SK-N-SH (cell line): ENCODE results near the gene CRTC3. TPM values are rescaled to one million over a fixed set of nuclear protein-coding genes. Genes with fewer than 3 reads are reported as not detected.

Source experiments
- CTCF ChIA-PET: fragments of 300-600, 350-600 bp; formaldehyde crosslinking; extraction: SDS; loops from one replicate; lab custom pipeline; 2021; lab: Yijun Ruan, JAX
- POLR2A ChIA-PET: fragments of 350-600 bp; sonication (Branson Sonifier 250); formaldehyde crosslinking; extraction: SDS; loops from one replicate; lab custom pipeline; 2020; ENCODE audit warnings: antibody characterized with exemption, inconsistent platforms; lab: Yijun Ruan, JAX
- DNase-seq: peaks from one replicate; pipeline ENCODE4 v3.0.0; 2012
- H2AFZ ChIP-seq: fragments of 200-600 bp; sonication (generic); 2 replicates; pipeline ENCODE4 v1.8.1; 2016; ENCODE audit warnings: antibody characterized with exemption, mild to moderate bottlenecking, low read depth
- H3F3A ChIP-seq: fragments of 200-600 bp; sonication (generic); replicated peaks from 2 replicates; pipeline ENCODE3; 2016; ENCODE audit warnings: antibody characterized with exemption, mild to moderate bottlenecking; ENCODE audit not compliant: insufficient read depth
- H3K27ac ChIP-seq, 2 experiments: fragments of 200-500 bp in 1 of 2; fragments of 200-600 bp in 1 of 2; sonication (Bioruptor generic) in 1 of 2; sonication (generic), shearing (Covaris generic) in 1 of 2; 2 replicates each; pipeline versions ENCODE4 v1.5.1 to v1.6.1; 2014 to 2016; ENCODE audit warnings: low read depth in 2 of 2, inconsistent platforms in 1 of 2, low read length in 1 of 2, mild to moderate bottlenecking in 1 of 2, mixed read lengths in 1 of 2
- H3K27me3 ChIP-seq: fragments of 200-600 bp; sonication (generic), shearing (Covaris generic); 2 replicates; pipeline ENCODE4 v1.6.1; 2016; ENCODE audit warnings: mixed run types; ENCODE audit not compliant: insufficient read depth
- H3K36me3 ChIP-seq, 2 experiments: fragments of 200-500 bp in 1 of 2; fragments of 200-600 bp in 1 of 2; sonication (Bioruptor generic) in 1 of 2; sonication (generic) in 1 of 2; replicated peaks in 1 of 2; 2 replicates each; pipeline versions ENCODE3 to v1.5.1; 2014 to 2016; ENCODE audit warnings: low read length in 1 of 2, mild to moderate bottlenecking in 1 of 2; ENCODE audit not compliant: insufficient read depth in 2 of 2, control insufficient read depth in 1 of 2
- H3K4me1 ChIP-seq, 2 experiments: fragments of 200-500 bp in 1 of 2; fragments of 200-600 bp in 1 of 2; sonication (Bioruptor generic) in 1 of 2; sonication (generic), shearing (Covaris generic) in 1 of 2; 2 replicates each; pipeline versions ENCODE4 v1.5.1 to v1.6.1; 2014 to 2016; ENCODE audit warnings: low read depth in 1 of 2, low read length in 1 of 2, mixed run types in 1 of 2; ENCODE audit not compliant: insufficient read depth in 2 of 2, control insufficient read depth in 1 of 2
- H3K4me2 ChIP-seq: fragments of 200-600 bp; sonication (generic), shearing (Covaris generic); 2 replicates; pipeline ENCODE4 v1.6.1; 2017; ENCODE audit warnings: mixed run types
- H3K4me3 ChIP-seq, 2 experiments: fragments of 200-500 bp in 1 of 2; fragments of 200-600 bp in 1 of 2; sonication (Bioruptor generic) in 1 of 2; sonication (generic), shearing (Covaris generic) in 1 of 2; 2 replicates each; pipeline versions ENCODE4 v1.5.1 to v1.8.1; 2014 to 2016; ENCODE audit warnings: low read depth in 2 of 2, inconsistent platforms in 1 of 2, low read length in 1 of 2, mild to moderate bottlenecking in 1 of 2, mixed read lengths in 1 of 2, moderate library complexity in 1 of 2
- H3K79me2 ChIP-seq: fragments of 200-600 bp; sonication (generic); 2 replicates; pipeline ENCODE4 v1.8.1; 2017; ENCODE audit warnings: mild to moderate bottlenecking; ENCODE audit not compliant: insufficient read depth
- H3K9ac ChIP-seq: fragments of 200-600 bp; sonication (generic); 2 replicates; pipeline ENCODE4 v1.6.1; 2017; ENCODE audit warnings: mixed run types
- H3K9me2 ChIP-seq: fragments of 200-600 bp; sonication (generic); 2 replicates; pipeline ENCODE4 v1.6.1; 2017; ENCODE audit warnings: mixed run types
- H3K9me3 ChIP-seq: fragments of 200-600 bp; sonication (generic); 2 replicates; pipeline ENCODE4 v1.6.1; 2017; ENCODE audit warnings: mixed run types, mild to moderate bottlenecking, moderate library complexity
- H4K20me1 ChIP-seq: fragments of 200-600 bp; sonication (generic); 2 replicates; pipeline ENCODE4 v1.6.1; 2017; ENCODE audit warnings: mild to moderate bottlenecking, mixed run types; ENCODE audit not compliant: insufficient read depth
- CHD2 ChIP-seq: fragments of 150-350 bp; IDR thresholded peaks from 2 replicates; pipeline ENCODE4 v1.6.1; 2018; ENCODE audit warnings: low read length; ENCODE audit not compliant: partially characterized antibody
- EP300 ChIP-seq, 2 experiments: IDR thresholded peaks; 2 replicates each; pipeline versions ENCODE4 v1.4.0 to v1.6.1; 2012; ENCODE audit warnings: borderline replicate concordance in 1 of 2, low read depth in 1 of 2, low read length in 1 of 2
- EZH2phosphoT487 ChIP-seq: fragments of 200-600 bp; sonication (generic); IDR thresholded peaks from 2 replicates; pipeline ENCODE4 v1.6.1; 2017; ENCODE audit warnings: low read depth, mixed run types, mild to moderate bottlenecking, antibody characterized with exemption, moderate library complexity, borderline replicate concordance
- GABPA ChIP-seq: IDR thresholded peaks from 2 replicates; pipeline ENCODE4 v1.4.0; 2012; ENCODE audit warnings: low read depth, mild to moderate bottlenecking
- GATA2 ChIP-seq: sonication (generic); formaldehyde crosslinking; IDR thresholded peaks from 2 replicates; pipeline ENCODE4 v1.5.0; 2020; ENCODE audit warnings: mild to moderate bottlenecking, missing genetic modification reagents
- MAX ChIP-seq: IDR thresholded peaks from 2 replicates; pipeline ENCODE4 v1.4.0; 2012; ENCODE audit warnings: low read depth
- MEF2A ChIP-seq: IDR thresholded peaks from 2 replicates; pipeline ENCODE4 v1.4.0; 2012; ENCODE audit warnings: low read depth, borderline replicate concordance
- NRF1 ChIP-seq: IDR thresholded peaks from 2 replicates; pipeline ENCODE4 v1.6.1; 2012; ENCODE audit warnings: low read depth, mild to moderate bottlenecking, low read length
- SIN3A ChIP-seq: IDR thresholded peaks from 2 replicates; pipeline ENCODE4 v1.6.1; 2012; ENCODE audit warnings: low read depth, mild to moderate bottlenecking, low read length, moderate library complexity, borderline replicate concordance
- TAF1 ChIP-seq: IDR thresholded peaks from 2 replicates; pipeline ENCODE4 v1.6.1; 2012; ENCODE audit warnings: low read depth, mild to moderate bottlenecking, low read length, moderate library complexity, borderline replicate concordance
- TCF12 ChIP-seq: IDR thresholded peaks from 2 replicates; pipeline ENCODE4 v1.4.0; 2012
- TEAD4 ChIP-seq: IDR thresholded peaks from 2 replicates; pipeline ENCODE4 v1.4.0; 2012; ENCODE audit warnings: mild to moderate bottlenecking, borderline replicate concordance; ENCODE audit not compliant: insufficient read depth
- USF2 ChIP-seq: fragments of 150-350 bp; IDR thresholded peaks from 2 replicates; pipeline ENCODE4 v1.6.1; 2017; ENCODE audit warnings: antibody characterized with exemption, low read length, low read depth, borderline replicate concordance
- WGBS: methylation state at CpG from one replicate; pipeline ENCODE4 v1.1.6; 2017; ENCODE audit warnings: low lambda C conversion rate; 5-methylcytosine and 5-hydroxymethylcytosine counted together
- polyA plus RNA-seq, 3 experiments: library from polyadenylated mRNA; depleted of rRNA; stranded (reverse); fragments of >200 nt; gene quantifications; 2 replicates each; pipeline ENCODE4 v1.2.3, GENCODE V29; 2012

CRTC3 gene
- polyA plus RNA-seq, 1 of the 3 experiments (the other 2 are of a cell fraction), result 16.7 TPM

- Histone ChIP-seq H2AFZ (no peak overlapping the region), H3K9me3 (no peaks in the 10 kb centered on the region), H3K4me2 (no peak overlapping the region), H3K9ac (no peak overlapping the region), H3K36me3 (peaks cover 0 to 8% of the 10 kb centered on the region in 2 experiments), H3K9me2 (no peaks in the 10 kb centered on the region), H4K20me1 (0 out of 2 replicates have a peak, but pooled peaks cover 2% of the 10 kb centered on the region), H3K4me1 (peaks cover 0 to 12% of the 10 kb centered on the region in 2 experiments; a peak in 1 of 4 replicates), H3K4me3 (no peak overlapping the region), H3K27ac (no peak overlapping the region), H3K27me3 (no peaks in the 10 kb centered on the region), H3F3A (no peaks in the 10 kb centered on the region), H3K79me2 (peaks cover 28% of the 10 kb centered on the region)
- CTCF ChIA-PET, result interaction anchor here (1.3 kb wide), 1 partner anchor 110 kb away, joined by 3 read pairs; no protein-coding TSS in a partner anchor
- TF ChIP-seq USF2 (no peak), EP300 (IDR thresholded peaks at IDR 0.05; ENCODE audit: borderline replicate concordance in 1 of 2, low read depth in 1 of 2, low read length in 1 of 2) (no peak), CHD2 (no peak)
- no peak for DNase-seq
- POLR2A ChIA-PET, result no interaction called here
- WGBS, result 70% methylated on average over 5 of the region's 5 CpGs
These were observed 62.6 kb downstream of the CRTC3 start for GRCh38 chr15:90592131-90592881.

- H3K4me3 ChIP-seq, result no peak overlapping the region
- H3K9me2 ChIP-seq, result no peaks in the 10 kb centered on the region
- H4K20me1 ChIP-seq, result 0 out of 2 replicates have a peak, but pooled peaks cover 2% of the 10 kb centered on the region
- ChIA-PET POLR2A (no interaction called here), CTCF (interaction anchor here (0.5 kb wide), 1 partner anchor 363 kb away, joined by 3 read pairs; no protein-coding TSS in a partner anchor)
- H3K27ac ChIP-seq, result no peak overlapping the region
- H3K27me3 ChIP-seq, result no peaks in the 10 kb centered on the region
- peaks cover 5 to 8% of the 10 kb centered on the region in 2 experiments for H3K36me3 ChIP-seq
- no peak overlapping the region for H2AFZ ChIP-seq
- H3K9ac ChIP-seq, result no peak overlapping the region
- peaks cover 19% of the 10 kb centered on the region for H3K79me2 ChIP-seq
- TF ChIP-seq TAF1 (no peak), MEF2A (no peak), SIN3A (no peak), GATA2 (CRISPR knock-in tag) (no peak), TEAD4 (no peak), NRF1 (no peak), TCF12 (no peak), EP300 (IDR thresholded peaks at IDR 0.05; ENCODE audit: borderline replicate concordance in 1 of 2, low read depth in 1 of 2, low read length in 1 of 2) (no peak), EZH2phosphoT487 (no peak), GABPA (no peak), MAX (no peak)
- DNase-seq, result no peak
- no peak overlapping the region for H3K4me2 ChIP-seq
- no peaks in the 10 kb centered on the region for H3F3A ChIP-seq
- WGBS, result 93% methylated on average over 10 of the region's 10 CpGs
- H3K4me1 ChIP-seq, result peaks cover 4 to 12% of the 10 kb centered on the region in 2 experiments; a peak in 2 of 4 replicates
- H3K9me3 ChIP-seq, result no peaks in the 10 kb centered on the region
These were observed 63.9 kb downstream of the CRTC3 start for GRCh38 chr15:90593499-90594158.
